NCI-H128 (cell line): ENCODE results near the gene HINFP.
"Not testable (repeated sequence)": the region's sequence is repeated elsewhere in the genome, so short reads cannot be mapped to it uniquely, and the experiment has no call there.

ENCODE experiments used
- DNase-seq: peaks from one replicate; lab custom pipeline; 2025; ENCODE audit not compliant: unreplicated experiment; lab: John Stamatoyannopoulos, UW

The HINFP gene

DNA sequence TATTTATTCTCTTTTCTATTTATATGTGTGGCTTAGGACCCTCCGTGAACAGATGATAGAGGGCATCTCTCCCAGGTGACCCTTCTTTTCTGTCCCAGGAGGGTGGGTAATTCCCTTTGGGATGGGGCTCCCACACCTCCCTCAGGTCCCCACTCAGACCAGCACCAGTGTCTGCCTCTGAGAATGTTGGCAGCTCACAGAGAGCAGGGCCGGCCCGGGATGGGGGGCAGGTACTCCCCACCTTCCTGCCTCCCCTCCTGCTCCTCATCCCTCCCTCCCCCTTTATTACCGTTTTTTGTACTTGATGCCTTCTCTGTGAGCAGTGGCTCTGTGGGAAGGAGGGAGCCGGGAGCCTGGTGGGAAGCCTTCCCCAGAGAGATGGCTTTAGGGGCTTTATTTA, 4.8 kb upstream of the HINFP start:
- DNase-seq = no peak

DNA sequence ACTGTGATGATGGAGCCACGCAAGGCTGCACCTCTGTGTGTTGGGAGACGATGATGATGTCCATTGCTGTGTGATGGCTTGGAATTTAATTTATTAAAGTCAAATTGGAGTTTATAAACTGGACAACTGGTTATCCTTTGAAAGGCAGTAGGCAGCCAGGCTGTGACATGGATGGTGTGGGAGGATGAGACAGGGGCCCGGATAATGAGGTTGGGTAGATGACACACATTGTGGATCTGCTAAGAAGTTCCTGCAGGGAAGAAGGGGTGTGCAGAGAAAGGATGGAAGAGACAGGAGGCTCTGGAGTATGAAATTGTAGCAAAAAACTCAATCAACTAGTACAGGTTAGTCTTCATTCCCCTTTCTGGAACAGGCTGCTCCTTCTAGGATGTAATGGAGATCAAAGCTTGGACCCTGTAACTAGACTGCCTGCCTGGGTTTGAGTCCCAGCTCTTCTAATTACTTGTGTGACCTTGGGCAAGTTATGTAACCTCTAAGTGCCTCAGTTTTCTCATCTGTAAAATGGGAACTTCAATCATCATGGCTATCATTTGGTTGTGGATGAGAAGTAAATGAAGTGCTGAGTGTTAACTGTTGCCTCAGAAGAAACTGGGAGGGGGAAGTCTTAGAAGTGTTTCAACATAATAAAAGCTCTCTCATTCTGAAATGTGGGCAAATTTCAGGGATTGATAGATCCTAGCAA, 4.2 kb upstream of the HINFP start:
- DNase-seq = no peak

DNA sequence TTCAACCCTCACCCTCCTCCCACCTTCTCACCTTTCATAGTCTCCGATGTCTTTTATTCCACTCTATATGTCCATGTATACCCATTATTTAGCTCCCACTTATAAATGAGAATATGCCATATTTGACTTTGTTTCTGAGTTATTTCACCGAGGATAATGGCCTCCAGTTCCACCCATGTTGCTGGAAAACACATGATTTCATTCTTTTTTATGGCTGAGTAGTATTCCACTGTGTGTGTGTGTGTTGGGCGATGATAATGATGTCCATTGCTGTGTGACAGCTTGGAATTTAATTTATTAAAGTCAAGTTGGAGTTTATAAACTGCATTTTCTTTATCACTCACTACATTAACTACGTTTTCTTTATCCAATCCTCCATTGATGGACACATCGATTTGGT, 3.2 kb upstream of the HINFP start:
- DNase-seq = no peak

DNA sequence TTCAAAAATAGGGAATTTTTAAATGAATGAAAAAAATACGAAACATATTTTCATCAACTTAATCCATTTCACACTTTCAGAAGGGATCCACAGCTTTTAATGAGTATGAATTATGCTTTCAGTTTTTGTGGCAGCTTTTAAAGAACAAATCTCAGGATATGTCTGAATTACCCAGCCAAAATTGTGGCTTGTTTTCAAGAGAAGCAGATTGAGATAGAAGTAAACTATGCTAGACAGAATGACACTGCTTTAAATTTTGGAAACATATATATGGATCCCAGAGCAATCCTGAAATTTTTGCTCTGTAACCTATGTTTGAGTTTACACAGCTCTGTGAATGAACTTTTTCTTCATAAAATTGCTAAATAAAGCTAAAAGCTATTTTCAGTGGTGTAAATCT, 2.4 kb upstream of the HINFP start:
- DNase-seq = no peak

DNA sequence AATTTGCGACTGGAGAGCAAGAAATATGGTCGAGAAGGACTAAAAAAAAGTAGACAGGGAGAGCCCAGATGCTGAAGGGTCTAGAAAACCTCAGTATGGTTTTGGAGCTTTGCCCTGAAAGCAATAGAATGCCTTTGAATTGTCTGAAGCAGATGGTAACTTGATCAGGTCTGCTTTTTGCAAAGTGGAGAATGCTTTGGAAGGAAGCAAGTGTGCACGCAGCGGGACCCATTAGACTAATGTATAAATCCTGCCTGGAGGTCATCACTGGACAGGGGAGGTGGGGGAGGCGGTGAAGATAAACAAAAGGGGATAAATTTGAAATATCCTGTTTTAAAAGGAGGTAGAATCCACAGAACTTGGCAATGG, 757 bp upstream of the HINFP start:
- DNase-seq = peak; percentile 47

DNA sequence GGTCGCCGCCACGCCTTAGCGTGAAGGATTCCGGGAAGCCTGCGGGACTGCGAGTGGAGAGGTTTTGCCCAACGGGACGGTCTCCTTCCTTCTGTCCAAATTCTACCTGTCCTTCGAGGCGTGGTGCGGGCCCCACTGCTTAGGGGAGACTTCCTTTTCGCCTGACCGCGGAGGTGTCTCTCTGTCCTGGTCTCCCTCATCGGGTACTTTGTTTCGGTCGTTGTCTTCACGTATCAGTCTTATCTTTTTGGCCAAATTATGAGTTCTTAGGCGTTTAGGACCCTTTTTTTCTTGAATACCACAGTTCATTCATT, 388 bp downstream of the HINFP start:
- DNase-seq = no peak

DNA sequence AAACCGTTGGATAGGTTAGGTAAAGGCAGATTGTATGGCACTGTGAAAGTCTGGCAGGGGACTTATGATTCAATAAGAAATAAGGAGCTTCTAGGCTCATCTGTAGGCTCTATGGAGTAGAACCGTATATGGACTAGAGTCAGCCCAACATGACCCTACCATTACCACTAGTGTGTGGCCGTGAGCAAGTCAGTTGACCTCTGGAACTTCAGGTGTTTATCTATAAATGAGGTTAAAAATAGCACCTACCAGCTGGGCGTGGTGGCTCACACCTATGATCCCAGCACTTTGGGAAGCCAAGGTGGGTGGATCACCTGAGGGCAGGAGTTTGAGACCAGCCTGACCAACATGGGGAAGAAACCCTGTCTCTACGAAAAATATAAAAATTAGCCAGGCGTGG, 4.4 kb downstream of the HINFP start:
- no peak for DNase-seq

DNA sequence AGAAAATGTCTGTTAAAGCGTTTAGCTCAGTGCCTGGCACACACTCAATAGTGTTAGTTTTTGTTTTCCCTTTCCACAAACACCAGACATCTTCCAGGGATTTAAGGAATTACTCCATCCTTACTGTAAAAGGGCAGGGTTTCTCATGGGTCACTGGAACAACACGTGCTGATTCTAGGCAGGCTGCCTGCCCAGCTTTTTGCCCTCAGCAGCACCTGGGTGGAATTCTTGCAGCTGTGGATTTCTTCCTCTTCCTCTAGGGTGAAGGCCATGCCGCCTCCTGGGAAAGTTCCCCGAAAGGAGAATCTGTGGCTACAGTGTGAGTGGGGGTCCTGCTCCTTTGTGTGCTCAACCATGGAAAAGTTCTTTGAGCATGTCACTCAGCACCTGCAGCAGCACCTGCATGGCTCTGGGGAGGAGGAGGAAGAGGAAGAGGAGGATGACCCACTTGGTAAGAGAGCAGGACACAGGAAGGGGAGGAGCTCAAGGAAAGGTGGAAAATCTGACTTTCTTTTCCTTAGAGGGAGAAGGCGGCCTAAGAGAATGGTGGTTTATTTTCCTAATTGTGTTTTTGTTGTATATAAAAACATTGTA, 5.4 kb downstream of the HINFP start:
- no peak for DNase-seq

DNA sequence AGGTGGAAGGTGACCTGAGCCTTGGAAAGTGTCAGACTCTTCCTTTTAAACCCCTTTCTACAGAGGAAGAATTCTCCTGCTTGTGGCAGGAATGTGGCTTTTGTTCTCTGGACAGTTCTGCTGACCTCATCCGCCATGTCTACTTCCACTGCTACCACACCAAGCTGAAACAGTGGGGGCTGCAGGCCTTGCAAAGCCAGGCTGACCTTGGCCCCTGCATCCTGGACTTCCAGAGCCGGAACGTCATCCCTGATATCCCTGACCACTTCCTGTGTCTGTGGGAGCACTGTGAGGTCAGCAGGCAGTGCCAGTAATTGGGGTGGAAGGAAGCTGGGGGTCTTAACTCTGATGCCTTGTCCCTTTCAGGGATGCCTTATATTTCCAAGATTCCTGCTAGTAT, 9.3 kb downstream of the HINFP start:
- no peak for DNase-seq

DNA sequence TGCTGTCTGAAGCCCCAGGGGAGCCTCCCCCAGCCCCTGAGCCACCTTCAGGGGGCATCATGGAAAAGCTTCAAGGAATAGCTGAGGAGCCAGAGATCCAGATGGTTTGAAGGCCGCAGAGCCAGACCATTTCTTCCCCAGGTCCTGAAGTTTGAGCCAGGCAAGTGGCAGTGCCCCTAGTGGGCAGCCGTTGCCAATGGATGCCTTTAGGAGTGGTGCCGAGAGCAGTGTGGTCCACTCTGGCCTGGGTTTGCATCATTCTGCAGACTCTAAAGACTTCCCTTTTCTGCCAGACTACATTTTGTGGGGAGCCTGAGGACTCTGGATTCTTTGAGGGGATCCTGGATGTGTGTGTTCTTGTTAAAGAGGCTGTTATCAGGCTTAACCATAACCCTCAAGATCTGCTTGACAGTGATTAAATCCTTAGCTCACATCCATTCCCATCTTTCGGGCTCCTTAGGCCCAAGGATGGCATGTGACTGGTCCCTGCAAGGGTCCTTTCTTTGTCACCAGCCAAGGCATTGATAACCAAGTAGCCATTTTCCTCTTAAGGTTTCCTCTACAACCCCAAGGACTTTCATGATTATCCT, 13.1 kb downstream of the HINFP start:
- DNase-seq = no peak

DNA sequence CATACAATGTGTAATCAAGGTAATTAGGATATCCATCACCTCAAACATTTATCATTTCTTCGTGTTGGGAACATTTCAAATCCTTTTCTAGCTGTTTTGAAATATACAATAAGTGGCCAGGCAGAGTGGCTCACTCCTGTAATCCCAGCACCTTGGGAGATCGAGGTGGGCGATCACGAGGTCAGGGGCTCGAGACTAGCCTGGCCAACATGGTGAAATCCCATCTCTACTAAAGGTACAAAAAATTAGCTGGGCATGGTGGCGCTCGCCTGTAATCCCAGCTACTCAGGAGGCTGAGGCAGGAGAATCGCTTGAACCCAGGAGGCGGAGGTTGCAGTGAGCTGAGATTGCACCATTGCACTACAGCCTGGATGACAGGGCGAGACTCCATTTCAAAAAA, 17.9 kb downstream of the HINFP start:
- DNase-seq = not testable (repeated sequence)

DNA sequence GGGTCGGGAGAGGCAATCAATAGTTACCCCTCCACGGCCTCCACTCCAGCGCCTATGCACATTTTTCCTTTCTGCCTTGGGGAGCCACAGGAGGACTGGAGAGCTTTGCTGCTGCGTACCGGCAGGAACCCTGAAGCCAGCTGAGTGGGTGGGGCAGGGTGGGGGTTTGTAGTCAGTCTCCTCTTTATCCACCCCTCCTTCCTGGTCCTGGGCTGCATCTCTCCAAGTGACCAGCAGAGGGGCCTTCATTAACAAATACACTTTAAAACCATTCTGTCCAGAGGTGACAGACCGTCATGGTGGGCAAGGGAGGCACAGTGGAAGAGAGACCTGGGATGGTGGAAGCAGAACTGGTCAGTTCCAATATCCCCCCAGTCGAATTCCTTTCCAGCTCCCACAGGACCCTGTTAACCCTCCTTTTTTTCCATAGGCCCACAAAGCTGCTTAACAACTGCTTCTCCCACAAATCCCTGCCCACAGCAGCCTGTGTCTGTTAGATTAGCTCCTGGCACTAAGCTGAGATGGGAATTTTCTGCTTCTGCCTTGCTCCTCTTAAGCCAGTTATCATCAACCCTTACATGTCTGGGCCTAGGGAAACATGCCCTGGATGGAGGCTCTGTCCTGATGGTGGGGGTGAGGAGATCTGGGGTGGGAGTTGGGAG, 23.6 kb downstream of the HINFP start:
- no peak for DNase-seq

DNA sequence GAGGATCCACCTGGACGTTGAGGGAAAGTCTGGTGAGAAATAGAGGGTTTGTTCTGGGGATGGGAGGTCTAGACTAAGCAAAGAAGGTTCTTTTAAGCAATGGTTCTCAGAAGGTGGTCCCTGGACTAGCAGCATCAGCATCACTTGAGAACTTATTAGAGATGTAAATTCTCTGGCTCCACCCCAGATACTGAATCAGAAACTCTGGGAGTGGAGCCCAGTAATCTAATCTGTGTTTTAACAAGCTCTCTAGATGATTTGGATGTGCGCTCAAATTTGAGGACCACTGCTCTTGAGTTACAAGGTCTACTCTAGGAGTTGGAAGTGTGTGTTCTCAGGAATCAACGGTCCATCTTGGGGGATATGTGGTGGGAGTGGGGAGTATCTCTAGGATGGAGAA, 24.2 kb downstream of the HINFP start:
- DNase-seq = no peak

DNA sequence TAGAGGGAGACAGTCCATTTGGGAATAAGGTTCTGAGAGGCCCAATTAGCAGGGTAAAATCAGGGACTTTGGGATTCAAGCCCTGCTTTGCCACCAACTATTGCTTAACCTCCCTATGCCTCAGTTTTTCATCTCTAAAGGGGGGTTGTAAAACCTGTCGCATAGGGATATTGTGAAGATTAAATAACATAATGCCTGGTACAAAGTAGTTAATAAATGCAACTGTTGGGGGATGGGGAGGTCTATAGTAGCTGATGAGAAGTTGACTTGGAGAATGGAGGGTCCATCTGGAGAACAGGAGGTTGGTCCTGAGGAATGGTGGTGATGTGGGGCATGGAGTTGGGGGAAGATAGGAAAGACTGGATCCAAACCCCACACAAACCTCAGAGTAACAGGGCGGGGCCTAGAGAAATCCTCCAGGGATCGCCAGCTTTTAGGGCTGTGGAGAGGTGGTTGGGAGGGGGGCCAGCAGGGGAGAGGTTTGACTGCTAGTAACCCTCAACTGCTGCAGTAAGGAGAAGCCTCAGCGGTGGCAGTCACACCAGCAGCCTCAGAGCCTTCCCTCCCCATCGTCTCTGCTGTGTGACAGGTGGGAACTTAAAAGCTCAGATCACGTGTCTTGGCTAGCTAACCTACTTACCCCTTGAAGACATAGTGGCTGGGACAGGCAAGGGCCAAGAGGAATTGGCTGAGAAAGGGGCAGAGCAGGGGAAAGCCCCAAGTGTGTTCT, 26.4 kb downstream of the HINFP start:
- no peak for DNase-seq

DNA sequence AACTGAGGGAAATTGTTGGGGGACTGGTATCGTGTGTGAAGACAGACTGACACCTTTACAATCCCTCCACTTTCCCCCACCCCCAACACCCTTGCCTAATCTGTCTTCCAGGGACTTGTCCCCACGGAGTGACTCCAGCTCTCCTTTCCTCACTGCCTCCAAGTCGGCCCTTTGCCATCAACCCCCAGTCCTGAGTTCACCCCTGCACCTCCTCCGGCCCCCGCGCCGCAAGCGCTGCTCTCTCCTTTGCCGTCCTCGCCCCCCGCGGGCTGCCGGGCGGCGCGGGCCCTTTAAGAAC, 27.3 kb downstream of the HINFP start:
- DNase-seq = no peak

DNA sequence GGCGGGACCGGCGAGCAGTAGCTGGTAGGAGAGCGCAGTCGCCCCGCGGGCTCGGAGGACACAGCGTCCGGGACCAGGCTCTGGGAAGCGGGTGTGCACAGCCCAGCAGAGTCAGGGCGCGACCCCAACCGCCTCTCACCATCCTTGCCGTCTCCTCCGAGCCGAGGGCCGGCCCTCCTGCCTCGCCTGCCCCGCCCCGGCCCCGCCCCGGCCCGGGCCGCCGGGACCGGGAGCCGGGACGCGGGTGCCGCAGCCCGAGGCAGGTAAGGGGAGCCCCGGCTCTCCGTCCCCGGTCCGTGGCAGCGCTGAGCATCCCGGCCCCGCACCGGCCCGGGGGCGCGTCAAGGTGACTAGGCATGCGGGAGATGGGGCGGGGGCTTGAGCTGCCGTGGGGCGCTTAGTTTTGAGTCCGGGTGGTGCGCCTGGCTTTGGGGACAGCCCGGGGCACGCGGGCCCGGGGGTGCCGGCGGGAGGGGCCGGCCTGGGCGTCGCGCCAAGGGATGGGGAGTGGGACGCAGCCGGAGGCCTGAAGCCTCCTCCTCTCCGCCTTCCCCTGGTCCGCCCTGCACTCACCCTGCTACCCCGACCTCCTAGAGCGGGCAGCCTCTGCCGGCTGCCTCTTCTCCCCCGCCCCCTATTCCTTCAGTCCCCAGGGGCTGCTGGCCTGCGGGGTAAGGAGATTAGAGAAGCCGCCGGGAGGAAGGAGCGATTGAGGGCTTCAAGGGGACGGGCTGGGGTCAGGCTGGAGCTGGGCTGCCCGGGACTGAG, 27.8 kb downstream of the HINFP start, which contains the start of gene ABCG4:
Gene ABCG4, plus strand, starts transcription at position 35 of the 768 bp plus-strand sequence. CDS start 914 bp downstream, outside the sequence.
- DNase-seq = peak; percentile 1

DNA sequence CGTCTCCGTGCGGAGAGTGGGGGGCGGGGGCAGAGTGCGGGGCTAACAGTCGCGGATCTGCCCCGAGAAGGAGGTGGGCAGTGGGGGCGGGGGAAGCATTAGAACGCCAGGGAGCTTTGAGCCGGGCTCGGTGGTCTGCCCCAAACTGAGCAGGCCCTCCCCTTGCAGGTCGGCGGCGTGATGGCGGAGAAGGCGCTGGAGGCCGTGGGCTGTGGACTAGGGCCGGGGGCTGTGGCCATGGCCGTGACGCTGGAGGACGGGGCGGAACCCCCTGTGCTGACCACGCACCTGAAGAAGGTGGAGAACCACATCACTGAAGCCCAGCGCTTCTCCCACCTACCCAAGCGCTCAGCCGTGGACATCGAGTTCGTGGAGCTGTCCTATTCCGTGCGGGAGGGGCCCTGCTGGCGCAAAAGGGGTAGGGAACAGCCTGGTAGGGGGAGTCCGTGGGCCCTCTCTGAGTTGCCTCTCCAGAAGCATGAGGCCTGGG, 28.5 kb downstream of the HINFP start:
- no peak for DNase-seq

DNA sequence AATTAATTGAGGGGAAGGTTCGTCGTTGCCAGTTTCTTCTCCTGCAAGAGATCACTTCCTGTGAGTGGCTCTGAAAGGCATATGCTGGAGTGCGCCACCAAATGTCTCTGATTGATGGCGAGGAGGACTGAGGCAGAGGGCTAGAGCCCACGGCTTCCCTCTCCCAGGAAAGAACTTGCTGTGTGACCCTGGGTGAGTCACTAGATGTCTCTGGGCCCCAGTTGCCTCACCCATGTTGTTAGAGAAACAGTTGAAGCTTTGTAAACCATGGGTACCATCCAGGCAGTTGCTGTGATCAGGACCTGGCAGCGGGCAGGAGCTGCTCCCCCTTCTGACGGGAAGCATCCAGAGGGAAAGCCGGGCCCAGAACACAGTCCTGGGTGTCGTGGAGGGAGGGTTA, 30.7 kb downstream of the HINFP start:
- DNase-seq = no peak

DNA sequence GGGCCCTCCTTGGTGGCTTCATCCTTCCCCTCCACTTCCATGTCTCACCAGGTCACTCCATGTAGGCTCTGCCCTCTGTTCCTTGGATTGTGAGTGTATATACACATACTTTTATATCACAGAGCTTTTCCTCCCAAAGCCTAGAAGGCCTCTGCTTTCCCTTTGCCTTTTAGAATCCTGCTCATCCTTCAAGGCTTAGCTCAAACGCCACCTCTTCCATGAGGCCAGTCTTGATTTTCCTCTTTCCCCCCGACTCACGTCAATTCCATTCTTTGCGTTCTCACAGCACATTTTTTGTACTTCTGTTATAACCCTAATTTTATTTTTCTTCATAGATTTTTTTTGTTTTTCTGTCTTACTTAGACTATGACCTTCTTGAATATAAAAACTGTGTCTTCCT, 31.2 kb downstream of the HINFP start:
- no peak for DNase-seq

DNA sequence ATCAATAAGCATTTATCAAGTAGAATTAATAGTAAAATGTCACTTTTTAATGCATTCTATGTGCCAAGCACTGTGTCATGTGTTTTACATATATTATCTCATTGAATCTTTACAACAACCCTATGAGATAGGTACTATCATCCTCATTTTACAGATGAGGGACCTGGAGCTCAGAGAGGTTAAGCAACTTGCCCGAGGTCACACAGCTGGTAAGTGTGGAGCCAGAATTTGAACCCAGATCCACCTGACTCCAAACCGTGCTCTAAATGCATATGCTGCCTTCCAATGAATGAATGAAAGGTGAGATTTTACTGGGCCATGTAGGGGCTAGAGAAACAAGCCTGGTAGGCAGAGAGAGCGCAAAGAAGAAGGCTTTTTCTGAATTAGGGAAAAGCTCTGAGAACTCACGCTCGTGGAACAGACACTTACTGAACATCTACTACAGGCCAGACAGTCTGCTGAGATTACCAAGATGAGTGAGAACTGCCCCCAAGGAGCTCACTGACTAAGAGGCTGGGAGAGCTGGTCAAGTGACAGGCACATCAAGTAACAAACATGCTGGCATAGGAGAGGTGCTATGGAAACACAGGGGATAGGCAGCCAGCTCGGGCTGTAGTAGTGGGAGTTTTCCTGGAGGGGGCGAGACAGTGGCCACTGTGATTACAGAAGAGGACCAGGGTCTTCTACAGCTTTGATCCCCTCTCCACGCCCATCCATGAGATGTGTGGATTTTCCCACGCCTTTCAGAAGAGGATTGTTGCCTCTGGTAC, 31.9 kb downstream of the HINFP start:
- no peak for DNase-seq
